Fibroblast of lung (primary cell): ENCODE data around the gene LCE3A.

Source experiments
- EZH2 ChIP-seq: IDR thresholded peaks from 2 replicates; pipeline ENCODE4 v1.5.1; 2012; ENCODE audit warnings: low read length, control low read depth, mild to moderate bottlenecking; ENCODE audit errors: missing control alignments
- TF ChIP-seq, protein P1 (sequence below), 2 donors: IDR thresholded peaks in 1 of 2; conservative IDR thresholded peaks in 1 of 2; 1 replicate in 1 of 2; 2 replicates in 1 of 2; pipeline ENCODE4 v1.5.1; 2011 to 2012; ENCODE audit warnings: low read length in 2 of 2, control low read depth in 1 of 2, inconsistent platforms in 1 of 2, low read depth in 1 of 2, mild to moderate bottlenecking in 1 of 2

DNA sequence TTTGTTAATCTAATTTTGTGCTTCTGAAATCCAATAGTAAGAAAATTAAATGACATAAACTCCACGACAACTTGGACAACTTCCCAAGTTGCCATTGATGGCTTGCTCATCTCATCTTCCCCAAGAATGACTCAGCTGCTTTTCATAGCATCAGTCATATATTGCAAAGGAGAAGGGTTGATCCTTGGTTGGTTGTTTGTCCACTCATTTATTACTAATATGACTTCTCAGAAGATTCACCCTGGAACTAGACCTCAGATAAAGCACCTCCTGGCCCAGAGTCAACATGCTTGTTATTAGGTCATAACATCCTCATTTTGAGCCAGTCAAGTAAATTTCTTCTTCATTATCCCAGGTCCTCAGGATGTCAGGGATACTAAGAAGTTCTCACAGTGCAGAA is 40.3 kb downstream of the LCE3A start:
- TF ChIP-seq, protein P1, sequence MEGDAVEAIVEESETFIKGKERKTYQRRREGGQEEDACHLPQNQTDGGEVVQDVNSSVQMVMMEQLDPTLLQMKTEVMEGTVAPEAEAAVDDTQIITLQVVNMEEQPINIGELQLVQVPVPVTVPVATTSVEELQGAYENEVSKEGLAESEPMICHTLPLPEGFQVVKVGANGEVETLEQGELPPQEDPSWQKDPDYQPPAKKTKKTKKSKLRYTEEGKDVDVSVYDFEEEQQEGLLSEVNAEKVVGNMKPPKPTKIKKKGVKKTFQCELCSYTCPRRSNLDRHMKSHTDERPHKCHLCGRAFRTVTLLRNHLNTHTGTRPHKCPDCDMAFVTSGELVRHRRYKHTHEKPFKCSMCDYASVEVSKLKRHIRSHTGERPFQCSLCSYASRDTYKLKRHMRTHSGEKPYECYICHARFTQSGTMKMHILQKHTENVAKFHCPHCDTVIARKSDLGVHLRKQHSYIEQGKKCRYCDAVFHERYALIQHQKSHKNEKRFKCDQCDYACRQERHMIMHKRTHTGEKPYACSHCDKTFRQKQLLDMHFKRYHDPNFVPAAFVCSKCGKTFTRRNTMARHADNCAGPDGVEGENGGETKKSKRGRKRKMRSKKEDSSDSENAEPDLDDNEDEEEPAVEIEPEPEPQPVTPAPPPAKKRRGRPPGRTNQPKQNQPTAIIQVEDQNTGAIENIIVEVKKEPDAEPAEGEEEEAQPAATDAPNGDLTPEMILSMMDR (conservative IDR thresholded peaks at IDR 0.05 in 1 of 2, IDR thresholded peaks at IDR 0.05 in 1 of 2; ENCODE audit: low read depth in 1 of 2, low read length in 2 of 2) = no peak
- no peak for TF ChIP-seq EZH2
